ENCODE measurements around the gene TIPARP.
"Not testable (repeated sequence)": the region's sequence is repeated elsewhere in the genome, so short reads cannot be mapped to it uniquely, and the experiment has no call there.

TIPARP gene

GRCh38 chr3:156732715-156733421, 58.5 kb downstream of the TIPARP start:
- H3K27me3 ChIP-seq (ENCODE audit: insufficient read depth, low read length), result no peaks in the 10 kb centered on the region
- no peak overlapping the region for H3K4me3 ChIP-seq (ENCODE audit: low read length)
- H3K36me3 ChIP-seq (ENCODE audit: insufficient read depth, low read length), result no peaks in the 10 kb centered on the region
- no peaks in the 10 kb centered on the region for H3K9me3 ChIP-seq (ENCODE audit: low read length)
- no peak overlapping the region for H2AFZ ChIP-seq (ENCODE audit: low read depth, low read length)
- peaks cover 14% of the 10 kb centered on the region for H3K4me1 ChIP-seq (ENCODE audit: insufficient read depth, low read length)

GRCh38 chr3:156734661-156735060, 60.3 kb downstream of the TIPARP start:
- not testable (repeated sequence) for H3K9me3 ChIP-seq (ENCODE audit: low read length); H3K27me3 ChIP-seq (ENCODE audit: insufficient read depth, low read length)
- H3K4me1 ChIP-seq (ENCODE audit: insufficient read depth, low read length), result peaks cover 14% of the 10 kb centered on the region

GRCh38 chr3:156735471-156735870, 61.1 kb downstream of the TIPARP start:
- no peaks in the 10 kb centered on the region for H3K36me3 ChIP-seq (ENCODE audit: insufficient read depth, low read length)
- no peak overlapping the region for H3K4me3 ChIP-seq (ENCODE audit: low read length)
- H3K9me3 ChIP-seq (ENCODE audit: low read length), result no peaks in the 10 kb centered on the region
- H3K27me3 ChIP-seq (ENCODE audit: insufficient read depth, low read length), result no peaks in the 10 kb centered on the region
- peaks cover 14% of the 10 kb centered on the region for H3K4me1 ChIP-seq (ENCODE audit: insufficient read depth, low read length)
- no peak overlapping the region for H2AFZ ChIP-seq (ENCODE audit: low read depth, low read length)

More at GRCh38 chr3:156734661-156735060, 60.3 kb downstream of the TIPARP start:
- H3K36me3 ChIP-seq (ENCODE audit: insufficient read depth, low read length); H2AFZ ChIP-seq (ENCODE audit: low read depth, low read length); H3K4me3 ChIP-seq (ENCODE audit: low read length): not testable (repeated sequence)

- not testable (repeated sequence) for H3K36me3 ChIP-seq (ENCODE audit: insufficient read depth, low read length); H3K27me3 ChIP-seq (ENCODE audit: insufficient read depth, low read length); H3K9me3 ChIP-seq (ENCODE audit: low read length); H3K4me3 ChIP-seq (ENCODE audit: low read length); H2AFZ ChIP-seq (ENCODE audit: low read depth, low read length); H3K4me1 ChIP-seq (ENCODE audit: insufficient read depth, low read length)
Measured at GRCh38 chr3:156737049-156737448, 62.7 kb downstream of the TIPARP start.

GRCh38 chr3:156738251-156738650, 63.9 kb downstream of the TIPARP start:
- Histone ChIP-seq H2AFZ (ENCODE audit: low read depth, low read length) (no peak overlapping the region), H3K4me1 (ENCODE audit: insufficient read depth, low read length) (no peaks in the 10 kb centered on the region), H3K27me3 (ENCODE audit: insufficient read depth, low read length) (no peaks in the 10 kb centered on the region), H3K36me3 (ENCODE audit: insufficient read depth, low read length) (no peaks in the 10 kb centered on the region), H3K4me3 (ENCODE audit: low read length) (no peak overlapping the region), H3K9me3 (ENCODE audit: low read length) (no peaks in the 10 kb centered on the region)

- H3K4me1 ChIP-seq (ENCODE audit: insufficient read depth, low read length), result no peaks in the 10 kb centered on the region
- no peak overlapping the region for H2AFZ ChIP-seq (ENCODE audit: low read depth, low read length)
- no peaks in the 10 kb centered on the region for H3K9me3 ChIP-seq (ENCODE audit: low read length)
- H3K36me3 ChIP-seq (ENCODE audit: insufficient read depth, low read length), result no peaks in the 10 kb centered on the region
- no peak overlapping the region for H3K4me3 ChIP-seq (ENCODE audit: low read length)
- H3K27me3 ChIP-seq (ENCODE audit: insufficient read depth, low read length), result no peaks in the 10 kb centered on the region
Measured at GRCh38 chr3:156739976-156740375, 65.6 kb downstream of the TIPARP start.

- H2AFZ ChIP-seq (ENCODE audit: low read depth, low read length); H3K9me3 ChIP-seq (ENCODE audit: low read length); H3K27me3 ChIP-seq (ENCODE audit: insufficient read depth, low read length); H3K36me3 ChIP-seq (ENCODE audit: insufficient read depth, low read length); H3K4me3 ChIP-seq (ENCODE audit: low read length); H3K4me1 ChIP-seq (ENCODE audit: insufficient read depth, low read length): not testable (repeated sequence)
Measured at GRCh38 chr3:156740581-156740980, 66.2 kb downstream of the TIPARP start.

GRCh38 chr3:156741935-156742334, 67.5 kb downstream of the TIPARP start:
- Histone ChIP-seq H3K9me3 (ENCODE audit: low read length) (no peaks in the 10 kb centered on the region), H3K27me3 (ENCODE audit: insufficient read depth, low read length) (no peaks in the 10 kb centered on the region), H3K4me3 (ENCODE audit: low read length) (no peak overlapping the region), H2AFZ (ENCODE audit: low read depth, low read length) (no peak overlapping the region), H3K36me3 (ENCODE audit: insufficient read depth, low read length) (no peaks in the 10 kb centered on the region), H3K4me1 (ENCODE audit: insufficient read depth, low read length) (peaks cover 4% of the 10 kb centered on the region)

- Histone ChIP-seq H3K36me3 (ENCODE audit: insufficient read depth, low read length) (no peaks in the 10 kb centered on the region), H3K4me3 (ENCODE audit: low read length) (no peak overlapping the region), H2AFZ (ENCODE audit: low read depth, low read length) (no peak overlapping the region), H3K9me3 (ENCODE audit: low read length) (no peaks in the 10 kb centered on the region), H3K4me1 (ENCODE audit: insufficient read depth, low read length) (peaks cover 4% of the 10 kb centered on the region), H3K27me3 (ENCODE audit: insufficient read depth, low read length) (no peaks in the 10 kb centered on the region)
Measured at GRCh38 chr3:156742401-156742800, 68.0 kb downstream of the TIPARP start.

GRCh38 chr3:156743859-156744258, 69.5 kb downstream of the TIPARP start:
- H2AFZ ChIP-seq (ENCODE audit: low read depth, low read length), result no peak overlapping the region
- H3K27me3 ChIP-seq (ENCODE audit: insufficient read depth, low read length), result no peaks in the 10 kb centered on the region
- H3K4me3 ChIP-seq (ENCODE audit: low read length), result no peak overlapping the region

GRCh38 chr3:156744631-156745030, 70.2 kb downstream of the TIPARP start:
- no peak overlapping the region for H2AFZ ChIP-seq (ENCODE audit: low read depth, low read length)
- peaks cover 11% of the 10 kb centered on the region for H3K4me1 ChIP-seq (ENCODE audit: insufficient read depth, low read length)
- no peaks in the 10 kb centered on the region for H3K36me3 ChIP-seq (ENCODE audit: insufficient read depth, low read length)
- H3K4me3 ChIP-seq (ENCODE audit: low read length), result no peak overlapping the region
- H3K27me3 ChIP-seq (ENCODE audit: insufficient read depth, low read length), result no peaks in the 10 kb centered on the region
- H3K9me3 ChIP-seq (ENCODE audit: low read length), result no peaks in the 10 kb centered on the region

More at GRCh38 chr3:156743859-156744258, 69.5 kb downstream of the TIPARP start:
- no peaks in the 10 kb centered on the region for H3K36me3 ChIP-seq (ENCODE audit: insufficient read depth, low read length)
- no peaks in the 10 kb centered on the region for H3K9me3 ChIP-seq (ENCODE audit: low read length)
- peaks cover 4% of the 10 kb centered on the region for H3K4me1 ChIP-seq (ENCODE audit: insufficient read depth, low read length)

GRCh38 chr3:156745766-156746165, 71.4 kb downstream of the TIPARP start:
- no peaks in the 10 kb centered on the region for H3K27me3 ChIP-seq (ENCODE audit: insufficient read depth, low read length)
- no peak overlapping the region for H3K4me3 ChIP-seq (ENCODE audit: low read length)
- peaks cover 22% of the 10 kb centered on the region for H3K4me1 ChIP-seq (ENCODE audit: insufficient read depth, low read length)
- H3K36me3 ChIP-seq (ENCODE audit: insufficient read depth, low read length), result no peaks in the 10 kb centered on the region
- H3K9me3 ChIP-seq (ENCODE audit: low read length), result no peaks in the 10 kb centered on the region
- no peak overlapping the region for H2AFZ ChIP-seq (ENCODE audit: low read depth, low read length)

GRCh38 chr3:156747046-156747445, 72.7 kb downstream of the TIPARP start:
- H2AFZ ChIP-seq (ENCODE audit: low read depth, low read length), result no peak overlapping the region
- no peaks in the 10 kb centered on the region for H3K36me3 ChIP-seq (ENCODE audit: insufficient read depth, low read length)
- H3K9me3 ChIP-seq (ENCODE audit: low read length), result no peaks in the 10 kb centered on the region
- H3K27me3 ChIP-seq (ENCODE audit: insufficient read depth, low read length), result no peaks in the 10 kb centered on the region
- no peak overlapping the region for H3K4me3 ChIP-seq (ENCODE audit: low read length)
- peaks cover 31% of the 10 kb centered on the region for H3K4me1 ChIP-seq (ENCODE audit: insufficient read depth, low read length)

GRCh38 chr3:156749244-156749643, 74.9 kb downstream of the TIPARP start:
- no peaks in the 10 kb centered on the region for H3K9me3 ChIP-seq (ENCODE audit: low read length)
- peak overlapping the region; percentile 7 for H2AFZ ChIP-seq (ENCODE audit: low read depth, low read length)
- no peaks in the 10 kb centered on the region for H3K27me3 ChIP-seq (ENCODE audit: insufficient read depth, low read length)
- H3K36me3 ChIP-seq (ENCODE audit: insufficient read depth, low read length), result no peaks in the 10 kb centered on the region
- H3K4me3 ChIP-seq (ENCODE audit: low read length), result no peak overlapping the region
- H3K4me1 ChIP-seq (ENCODE audit: insufficient read depth, low read length), result peaks cover 31% of the 10 kb centered on the region
